ENCODE results near the gene PRKACA. TPM values are rescaled to one million over a fixed set of nuclear protein-coding genes. Genes with fewer than 3 reads are reported as not detected.

Gene PRKACA
- total RNA-seq, 1 experiment from 2014 or later = 57.3 TPM

DNA sequence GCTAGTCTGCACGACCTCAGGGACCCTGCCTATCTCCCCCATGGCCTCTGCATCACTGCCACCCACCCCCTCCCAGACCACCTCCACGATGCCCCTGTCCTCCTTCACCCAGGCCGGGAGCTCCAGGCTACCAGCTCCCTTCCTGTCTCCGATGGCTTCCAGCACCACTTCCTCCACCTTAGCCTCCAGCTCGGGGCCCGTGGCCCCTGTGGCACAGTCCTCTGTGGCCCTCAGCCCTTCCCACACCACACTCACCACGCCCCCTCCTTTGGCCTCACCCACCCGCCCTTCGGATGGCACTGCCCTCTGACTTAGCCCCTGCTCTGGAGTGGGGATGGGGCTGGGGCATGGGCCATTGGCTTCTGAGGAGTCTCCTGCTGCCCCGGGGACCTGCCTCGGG, 62.8 kb downstream of the PRKACA start:
- no peaks in the 10 kb centered on the region for H3K4me1 Mint-ChIP-seq (ENCODE audit: low read depth, unreplicated experiment)
- peaks cover 28% of the 10 kb centered on the region for H3K36me3 Mint-ChIP-seq (ENCODE audit: insufficient read depth, unreplicated experiment)
- no TSS peak for BruUV-seq (replicated peaks)
- H3K27ac Mint-ChIP-seq (ENCODE audit: unreplicated experiment) = no peak overlapping the region
- intact Hi-C loops (cut with micrococcal nuclease; ENCODE audit: unreplicated experiment) = no loop called here
- no peak for TF ChIP-seq CTCF (IDR thresholded peaks at IDR 0.05; ENCODE audit: unreplicated experiment)
- CTCF ChIA-PET = no interaction called here
- H3K27me3 Mint-ChIP-seq (ENCODE audit: unreplicated experiment) = no peaks in the 10 kb centered on the region
- DNase-seq = no peak
- H3K9me3 Mint-ChIP-seq (ENCODE audit: low read depth, unreplicated experiment) = no peaks in the 10 kb centered on the region
- H3K4me3 Mint-ChIP-seq (ENCODE audit: low read depth, unreplicated experiment) = no peak overlapping the region

- TF ChIP-seq CTCF (IDR thresholded peaks at IDR 0.05; ENCODE audit: unreplicated experiment) = no peak
- Mint-ChIP-seq H3K27me3 (ENCODE audit: unreplicated experiment) (no peaks in the 10 kb centered on the region), H3K4me3 (ENCODE audit: low read depth, unreplicated experiment) (no peak overlapping the region), H3K9me3 (ENCODE audit: low read depth, unreplicated experiment) (no peaks in the 10 kb centered on the region), H3K4me1 (ENCODE audit: low read depth, unreplicated experiment) (no peaks in the 10 kb centered on the region), H3K36me3 (ENCODE audit: insufficient read depth, unreplicated experiment) (peaks cover 28% of the 10 kb centered on the region), H3K27ac (ENCODE audit: unreplicated experiment) (no peak overlapping the region)
- intact Hi-C loops (cut with micrococcal nuclease; ENCODE audit: unreplicated experiment) = no loop called here
- DNase-seq = no peak
- BruUV-seq (replicated peaks) = no TSS peak
- CTCF ChIA-PET = no interaction called here
Observed at GRCh38 chr19:14054099-14054498, 63.5 kb downstream of the PRKACA start.

- H3K9me3 Mint-ChIP-seq (ENCODE audit: low read depth, unreplicated experiment) = no peaks in the 10 kb centered on the region
- no peaks in the 10 kb centered on the region for H3K27me3 Mint-ChIP-seq (ENCODE audit: unreplicated experiment)
- intact Hi-C loops (cut with micrococcal nuclease; ENCODE audit: unreplicated experiment) = no loop called here
- no peak for TF ChIP-seq CTCF (IDR thresholded peaks at IDR 0.05; ENCODE audit: unreplicated experiment)
- CTCF ChIA-PET = interaction anchor here (0.6 kb wide), 1 partner anchor 394 kb away, joined by 4 read pairs; no protein-coding TSS in a partner anchor
- H3K4me1 Mint-ChIP-seq (ENCODE audit: low read depth, unreplicated experiment) = no peaks in the 10 kb centered on the region
- DNase-seq = no peak
- no peak overlapping the region for H3K4me3 Mint-ChIP-seq (ENCODE audit: low read depth, unreplicated experiment)
- no peak overlapping the region for H3K27ac Mint-ChIP-seq (ENCODE audit: unreplicated experiment)
- TSS peak; percentile 92 for BruUV-seq (replicated peaks)
- H3K36me3 Mint-ChIP-seq (ENCODE audit: insufficient read depth, unreplicated experiment) = peaks cover 28% of the 10 kb centered on the region
Observed at GRCh38 chr19:14053500-14053899, 64.1 kb downstream of the PRKACA start.

- CTCF ChIA-PET = interaction anchor here (0.6 kb wide), 1 partner anchor 395 kb away, joined by 4 read pairs; no protein-coding TSS in a partner anchor
Observed at GRCh38 chr19:14053032-14053431, 64.5 kb downstream of the PRKACA start.

More at GRCh38 chr19:14053032-14053431, 64.5 kb downstream of the PRKACA start:
- TF ChIP-seq CTCF (IDR thresholded peaks at IDR 0.05; ENCODE audit: unreplicated experiment) = no peak
- H3K4me3 Mint-ChIP-seq (ENCODE audit: low read depth, unreplicated experiment) = no peak overlapping the region
- BruUV-seq (replicated peaks) = no TSS peak
- H3K36me3 Mint-ChIP-seq (ENCODE audit: insufficient read depth, unreplicated experiment) = peaks cover 28% of the 10 kb centered on the region
- H3K4me1 Mint-ChIP-seq (ENCODE audit: low read depth, unreplicated experiment) = no peaks in the 10 kb centered on the region
- no peaks in the 10 kb centered on the region for H3K9me3 Mint-ChIP-seq (ENCODE audit: low read depth, unreplicated experiment)
- no peak for DNase-seq
- no peak overlapping the region for H3K27ac Mint-ChIP-seq (ENCODE audit: unreplicated experiment)
- no peaks in the 10 kb centered on the region for H3K27me3 Mint-ChIP-seq (ENCODE audit: unreplicated experiment)
- intact Hi-C loops (cut with micrococcal nuclease; ENCODE audit: unreplicated experiment) = no loop called here
